Natural killer cell (primary cell): ENCODE measurements around the gene CILP2. TPM values are rescaled to one million over a fixed set of nuclear protein-coding genes. Genes with fewer than 3 reads are reported as not detected.

Experiments
- ATAC-seq, 3 donors: fragments of 150-1000 bp in 2 of 3; fragments of 200-7000 bp in 1 of 3; cut with Tn5 transposase; 1 replicate in 1 of 3; 2 replicates in 2 of 3; pipeline ENCODE4 v1.10.0; 2021; ENCODE audit warnings: mild to moderate bottlenecking in 2 of 3, moderate library complexity in 2 of 3
- DNase-seq, 2 donors: peaks; one replicate each; pipeline versions ENCODE4 v3.0.0 to v3.0.0-alpha.2; 2013 to 2021; ENCODE audit warnings: mixed read lengths in 1 of 2
- H3K27ac ChIP-seq: one replicate; pipeline ENCODE4 v1.5.1; 2013; ENCODE audit warnings: mild to moderate bottlenecking, low read length
- H3K27me3 ChIP-seq: one replicate; pipeline ENCODE4 v1.6.1; 2013; ENCODE audit warnings: low read length; ENCODE audit not compliant: control insufficient read depth, insufficient read depth
- H3K36me3 ChIP-seq: one replicate; pipeline ENCODE4 v1.6.1; 2013; ENCODE audit warnings: low read length; ENCODE audit not compliant: control insufficient read depth, insufficient read depth
- H3K4me1 ChIP-seq: one replicate; pipeline ENCODE4 v1.6.1; 2013; ENCODE audit warnings: low read length; ENCODE audit not compliant: control insufficient read depth, insufficient read depth
- H3K4me3 ChIP-seq: one replicate; pipeline ENCODE4 v1.5.1; 2013; ENCODE audit warnings: low read length
- H3K9me3 ChIP-seq: one replicate; pipeline ENCODE4 v1.6.1; 2013; ENCODE audit warnings: low read length; ENCODE audit not compliant: control insufficient read depth, insufficient read depth
- H3K27ac Mint-ChIP-seq, 2 donors: one replicate each; pipeline ENCODE4 v1.8.0; 2022; ENCODE audit warnings: mild to moderate bottlenecking in 2 of 2, mixed read lengths in 2 of 2, moderate library complexity in 1 of 2
- H3K27me3 Mint-ChIP-seq, 2 donors: one replicate each; pipeline ENCODE4 v1.8.0; 2022; ENCODE audit warnings: low read depth in 2 of 2, mixed read lengths in 2 of 2
- H3K36me3 Mint-ChIP-seq: one replicate; pipeline ENCODE4 v1.8.0; 2022; ENCODE audit warnings: mixed read lengths
- H3K4me1 Mint-ChIP-seq, 2 donors: one replicate each; pipeline ENCODE4 v1.8.0; 2022; ENCODE audit warnings: mixed read lengths in 2 of 2
- H3K4me3 Mint-ChIP-seq: one replicate; pipeline ENCODE4 v1.8.0; 2022; ENCODE audit warnings: mild to moderate bottlenecking, moderate library complexity, mixed read lengths
- H3K9me3 Mint-ChIP-seq, 2 donors: one replicate each; pipeline ENCODE4 v1.8.0; 2022; ENCODE audit warnings: mixed read lengths in 2 of 2
- CTCF ChIP-seq: fragments of 200-600 bp; IDR thresholded peaks from one replicate; pipeline ENCODE4 v1.8.0; 2022; ENCODE audit warnings: antibody characterized with exemption
- WGBS: methylation state at CpG from one replicate; pipeline ENCODE4 v1.1.7; 2013; ENCODE audit warnings: missing lambda C conversion rate; ENCODE audit not compliant: insufficient coverage; 5-methylcytosine and 5-hydroxymethylcytosine counted together
- intact Hi-C: fragments of 100-400 bp; cut with micrococcal nuclease; formaldehyde crosslinking; loops from one replicate; pipeline ENCODE4 v1.14.2; 2022
- total RNA-seq, 4 donors: library from RNA; stranded (reverse); fragments of 120-200 nt in 1 of 4; gene quantifications; one replicate each; pipeline versions ENCODE4 v1.2.3 to v1.2.4, GENCODE V29; 2013 to 2022

Gene CILP2
- total RNA-seq, 3 donors from 2014 or later (not counting 1 experiment from before 2014, with no cell fraction given), result 0.05 to 0.20 (median 0.11) TPM

- intact Hi-C loops, result no loop called here
- Histone ChIP-seq H3K4me3 (no peak overlapping the region), H3K27me3 (no peaks in the 10 kb centered on the region), H3K9me3 (no peaks in the 10 kb centered on the region), H3K4me1 (peaks cover 6% of the 10 kb centered on the region), H3K36me3 (no peaks in the 10 kb centered on the region), H3K27ac (no peak overlapping the region)
- Mint-ChIP-seq H3K9me3 (no peaks in the 10 kb centered on the region), H3K27me3 (no peaks in the 10 kb centered on the region), H3K27ac (peak overlapping the region in 1 of 2 donors; percentile 22), H3K36me3 (no peaks in the 10 kb centered on the region), H3K4me1 (no peaks in the 10 kb centered on the region), H3K4me3 (no peak overlapping the region)
- ATAC-seq (peak; percentile 59 to 79 (median 72)), DNase-seq (peak; percentile 60 to 74)
- 74% methylated on average over 34 of the region's 34 CpGs for WGBS
- TF ChIP-seq CTCF, result peak; percentile 79
These were observed 16.3 kb downstream of the CILP2 start for GRCh38 chr19:19554074-19555023.

- 85% methylated on average over 15 of the region's 15 CpGs for WGBS
- Histone ChIP-seq H3K27me3 (no peaks in the 10 kb centered on the region), H3K4me1 (peaks cover 6% of the 10 kb centered on the region), H3K36me3 (no peaks in the 10 kb centered on the region), H3K27ac (no peak overlapping the region), H3K9me3 (no peaks in the 10 kb centered on the region), H3K4me3 (no peak overlapping the region)
- Mint-ChIP-seq H3K27ac (no peak overlapping the region), H3K9me3 (no peaks in the 10 kb centered on the region), H3K4me1 (no peaks in the 10 kb centered on the region), H3K4me3 (no peak overlapping the region), H3K36me3 (no peaks in the 10 kb centered on the region), H3K27me3 (no peaks in the 10 kb centered on the region)
- no peak for TF ChIP-seq CTCF
- intact Hi-C loops, result no loop called here
- ATAC-seq (no peak), DNase-seq (no peak)
These were observed 20.0 kb downstream of the CILP2 start for GRCh38 chr19:19558055-19558454.

GRCh38 chr19:19558636-19559035, 20.6 kb downstream of the CILP2 start:
- no peak overlapping the region for H3K4me3 Mint-ChIP-seq
- Histone ChIP-seq H3K27me3 (no peaks in the 10 kb centered on the region), H3K36me3 (no peaks in the 10 kb centered on the region), H3K4me3 (no peak overlapping the region), H3K27ac (no peak overlapping the region), H3K4me1 (peaks cover 6% of the 10 kb centered on the region), H3K9me3 (no peaks in the 10 kb centered on the region)
- no peak for DNase-seq
- 95% methylated on average over 16 of the region's 16 CpGs for WGBS
- no peaks in the 10 kb centered on the region for H3K27me3 Mint-ChIP-seq
- no peaks in the 10 kb centered on the region for H3K36me3 Mint-ChIP-seq
- no peak for TF ChIP-seq CTCF
- no peak overlapping the region for H3K27ac Mint-ChIP-seq
- no peaks in the 10 kb centered on the region for H3K4me1 Mint-ChIP-seq
- intact Hi-C loops, result no loop called here
- no peaks in the 10 kb centered on the region for H3K9me3 Mint-ChIP-seq
- ATAC-seq, result no peak
